ENCODE measurements around the gene GABPB1.

GABPB1 gene

DNA sequence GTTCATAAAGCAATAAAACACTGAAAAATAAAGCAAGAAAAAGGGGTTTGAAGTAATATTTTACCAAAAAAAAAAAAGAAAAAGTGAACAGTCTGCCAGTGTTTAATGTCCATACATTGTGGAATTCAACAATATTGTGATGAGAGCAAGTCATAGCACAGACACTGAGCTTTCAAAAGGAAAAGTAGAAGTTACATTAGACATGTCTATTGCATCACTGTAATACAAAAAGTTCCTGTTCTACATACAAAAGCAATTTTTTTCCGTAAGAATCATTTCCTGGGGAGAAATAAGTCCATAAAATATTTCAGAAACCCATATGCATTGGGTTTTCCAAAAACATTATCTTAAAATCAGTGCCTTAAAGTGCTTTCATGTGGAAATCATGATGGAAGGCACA lies 77.6 kb downstream of the GABPB1 start:
- no peak for DNase-seq (ENCODE audit: low spot score)

DNA sequence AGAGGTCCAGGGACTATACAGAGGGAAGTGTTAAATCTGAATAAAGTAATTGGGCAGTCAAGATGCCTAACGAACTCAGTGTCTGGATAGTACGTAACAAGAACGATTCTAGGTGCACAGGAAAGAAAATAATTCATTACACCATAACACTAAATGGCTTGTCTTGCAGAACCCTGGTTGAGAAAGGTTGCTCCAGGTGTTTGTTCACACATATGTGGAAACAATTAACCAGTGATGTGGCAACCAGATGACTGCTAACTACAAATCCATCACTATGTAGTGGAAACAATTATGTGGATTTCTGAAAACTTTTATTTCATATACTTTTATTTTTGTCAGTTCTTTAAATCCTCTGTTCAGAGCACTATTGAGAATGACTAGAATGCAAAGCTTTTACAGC lies 79.1 kb downstream of the GABPB1 start:
- no peak for DNase-seq (ENCODE audit: low spot score)

DNA sequence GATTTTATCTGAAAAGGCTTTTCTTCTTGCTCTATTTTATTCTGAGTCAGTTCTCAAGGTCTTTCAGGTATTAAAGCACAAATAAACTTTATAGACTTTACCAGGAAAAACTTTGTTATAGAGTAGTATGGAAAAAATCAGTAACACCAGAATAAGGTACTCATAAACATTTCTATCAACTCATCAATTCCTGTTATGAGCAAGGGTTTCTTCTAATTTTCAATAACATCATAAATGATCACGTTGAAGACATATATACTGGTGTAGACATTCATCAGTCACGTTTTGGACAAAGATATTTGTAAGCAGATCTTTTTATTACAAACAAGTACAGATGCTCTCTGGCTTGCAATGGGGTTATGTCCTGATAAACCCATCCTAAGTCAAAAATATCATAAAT lies 79.9 kb downstream of the GABPB1 start:
- no peak for DNase-seq (ENCODE audit: low spot score)

DNA sequence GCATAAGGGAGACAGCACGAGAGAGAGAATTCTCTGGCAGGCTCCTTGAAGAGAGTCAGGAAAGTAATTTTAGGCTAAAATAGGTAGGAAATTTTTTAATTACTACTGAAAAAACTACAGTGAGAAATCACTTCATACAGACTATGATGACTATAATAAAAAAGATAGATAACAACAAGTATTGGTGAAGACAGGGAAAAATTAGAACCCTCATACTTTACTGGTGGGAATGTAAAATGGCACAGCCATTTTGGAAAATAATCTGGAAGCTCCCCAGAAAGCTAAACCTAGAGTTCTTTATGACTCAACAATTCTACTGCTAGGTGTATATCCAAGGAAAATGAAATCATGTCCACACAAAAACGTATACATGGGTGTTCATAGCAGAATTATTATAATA lies 87.4 kb downstream of the GABPB1 start:
- DNase-seq (ENCODE audit: low spot score), result no peak

DNA sequence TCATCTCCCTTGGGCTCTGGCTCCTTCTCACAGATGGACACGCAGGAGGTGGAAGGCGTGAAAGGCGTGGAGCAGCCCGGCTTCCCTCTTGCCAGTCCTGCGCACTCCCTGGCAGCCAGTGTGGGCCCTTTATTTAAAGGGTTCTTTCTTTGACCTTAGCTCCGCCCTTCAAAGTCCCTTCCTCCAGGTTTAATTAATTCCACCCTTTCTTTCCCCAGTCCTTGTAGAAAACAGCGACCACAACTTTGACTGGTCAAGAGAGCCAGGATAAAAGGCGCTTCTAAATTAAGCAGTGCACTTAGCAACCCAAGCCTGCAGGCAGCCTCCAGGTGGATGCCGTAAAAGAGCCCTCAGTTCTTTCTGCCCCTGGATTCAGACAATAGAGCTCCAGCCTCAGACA lies 89.4 kb downstream of the GABPB1 start, which contains the start of gene HDC:
TSS of gene HDC (minus strand) at position 107 of the 400 bp plus-strand sequence. CDS start at position 4, 103 bp downstream.
- no peak for DNase-seq (ENCODE audit: low spot score)

DNA sequence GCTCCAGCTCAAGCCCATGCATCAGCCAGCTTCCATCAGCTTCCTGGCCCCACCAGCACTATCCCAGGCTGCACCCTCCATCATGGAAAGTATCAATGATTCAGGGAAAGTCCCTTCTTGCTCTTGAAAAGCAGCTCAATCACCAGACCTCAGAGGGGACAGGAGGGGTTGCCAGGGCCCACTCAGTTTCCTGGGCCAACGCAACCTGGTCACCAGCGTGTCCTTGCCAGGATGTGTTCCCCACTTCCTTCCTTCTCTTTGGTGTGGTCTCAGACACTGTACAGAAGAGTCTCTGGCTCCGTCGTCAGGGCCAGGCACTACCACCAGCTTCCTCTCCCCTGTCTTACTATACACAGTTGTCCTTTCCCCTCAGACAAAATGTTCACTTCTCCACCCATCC lies 92.5 kb downstream of the GABPB1 start:
- no peak for DNase-seq (ENCODE audit: low spot score)

DNA sequence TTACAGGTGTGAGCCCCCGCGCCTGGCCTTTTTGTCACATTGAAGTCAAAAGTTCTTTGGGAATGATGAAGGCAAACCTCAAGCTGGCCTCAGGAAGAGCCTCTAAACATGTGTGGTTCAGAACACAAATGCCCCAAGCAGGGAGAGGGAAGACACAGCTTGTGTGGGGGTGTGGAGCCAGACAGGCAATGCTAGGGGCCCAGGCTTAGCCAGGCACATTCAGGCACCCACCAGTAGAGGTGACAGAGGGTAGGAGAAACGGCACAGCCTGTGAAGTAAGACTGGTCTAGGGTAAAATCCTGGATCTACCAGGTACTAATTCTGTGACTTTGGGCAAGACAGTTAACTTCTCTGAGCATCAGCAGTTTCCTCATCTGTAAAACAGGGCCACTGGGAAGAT lies 93.0 kb downstream of the GABPB1 start:
- no peak for DNase-seq (ENCODE audit: low spot score)

DNA sequence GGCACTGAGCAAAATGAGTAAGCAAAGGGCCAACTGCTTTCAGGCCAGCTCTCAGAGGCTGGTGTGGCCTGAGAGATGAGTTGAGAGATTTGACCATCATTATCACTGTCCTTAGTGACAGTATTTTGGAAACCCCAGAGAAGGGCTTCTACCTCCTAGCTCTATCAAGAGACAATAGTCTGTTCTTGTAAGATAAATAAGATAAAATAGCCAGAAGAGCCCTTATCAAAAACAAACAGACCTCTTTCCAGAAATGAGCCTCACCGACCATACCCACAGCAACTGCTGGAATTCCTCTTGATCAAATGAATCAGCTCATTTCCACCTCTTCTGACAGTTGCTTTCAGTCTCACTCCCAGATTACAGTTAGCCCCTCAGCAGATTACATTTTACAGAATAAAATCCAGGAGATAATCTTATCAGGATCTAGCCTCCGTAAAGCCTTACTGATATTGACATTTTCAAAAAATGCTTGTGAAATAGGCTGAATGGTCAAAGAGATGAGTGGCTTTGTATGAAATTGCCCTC lies 94.0 kb downstream of the GABPB1 start:
- no peak for DNase-seq (ENCODE audit: low spot score)

DNA sequence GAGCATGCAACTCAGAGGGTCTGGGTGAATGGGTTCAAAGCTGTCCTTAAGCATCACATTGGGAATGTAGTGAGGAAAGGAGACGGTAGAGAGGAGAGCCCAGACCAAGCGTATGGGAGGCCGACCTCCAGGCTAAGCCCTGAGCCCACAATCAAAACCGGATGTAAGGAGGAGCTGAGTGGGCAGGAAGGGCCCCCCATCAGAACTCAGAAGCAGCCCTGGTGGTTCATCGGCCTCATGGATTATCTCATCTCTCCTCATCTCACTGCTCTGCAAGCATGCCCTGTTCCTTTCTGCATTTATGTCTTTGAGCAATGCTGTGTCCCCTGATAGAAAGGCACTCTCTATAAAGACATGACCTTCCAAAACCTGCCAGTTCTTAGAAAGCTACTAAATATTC lies 95.7 kb downstream of the GABPB1 start:
- DNase-seq (ENCODE audit: low spot score), result no peak

DNA sequence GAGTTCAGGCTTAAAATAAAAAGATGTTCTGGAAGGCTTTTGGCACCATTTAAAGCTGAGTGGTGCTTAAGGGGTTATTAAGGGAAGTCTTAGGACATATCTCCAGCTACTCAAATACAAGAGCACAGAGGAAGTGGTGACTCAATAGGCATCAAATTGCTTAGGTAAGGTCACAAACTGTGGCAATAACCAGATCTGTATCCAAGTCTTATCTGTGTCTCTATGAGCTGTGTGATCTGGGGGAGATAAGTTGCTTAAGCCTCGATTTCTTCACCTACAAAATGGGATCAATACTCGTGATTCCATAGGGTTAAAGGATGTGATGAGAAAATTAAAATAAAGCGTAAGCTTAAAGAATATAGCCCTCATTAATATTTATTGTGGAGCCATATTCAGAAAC lies 97.1 kb downstream of the GABPB1 start:
- DNase-seq (ENCODE audit: low spot score), result no peak

DNA sequence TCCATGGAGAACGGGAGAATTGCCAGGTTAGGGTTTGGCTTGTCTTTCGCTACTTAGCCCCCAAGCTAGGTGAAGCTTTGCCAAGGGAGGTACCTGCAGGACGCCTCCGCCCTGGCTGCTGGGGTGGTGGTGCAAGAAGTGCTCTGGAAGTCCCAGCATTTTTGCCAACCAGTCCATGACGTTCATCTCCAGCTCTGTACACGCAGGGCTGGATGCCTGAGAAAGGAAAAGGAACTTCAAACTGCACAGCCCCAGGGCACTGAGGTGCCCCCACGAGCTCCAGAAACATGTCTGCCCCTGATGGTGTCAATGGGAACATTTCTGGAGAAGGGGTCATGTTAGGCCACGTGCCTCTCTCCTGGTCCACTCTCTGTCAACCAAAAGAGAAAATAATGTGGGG lies 97.7 kb downstream of the GABPB1 start:
- no peak for DNase-seq (ENCODE audit: low spot score)

DNA sequence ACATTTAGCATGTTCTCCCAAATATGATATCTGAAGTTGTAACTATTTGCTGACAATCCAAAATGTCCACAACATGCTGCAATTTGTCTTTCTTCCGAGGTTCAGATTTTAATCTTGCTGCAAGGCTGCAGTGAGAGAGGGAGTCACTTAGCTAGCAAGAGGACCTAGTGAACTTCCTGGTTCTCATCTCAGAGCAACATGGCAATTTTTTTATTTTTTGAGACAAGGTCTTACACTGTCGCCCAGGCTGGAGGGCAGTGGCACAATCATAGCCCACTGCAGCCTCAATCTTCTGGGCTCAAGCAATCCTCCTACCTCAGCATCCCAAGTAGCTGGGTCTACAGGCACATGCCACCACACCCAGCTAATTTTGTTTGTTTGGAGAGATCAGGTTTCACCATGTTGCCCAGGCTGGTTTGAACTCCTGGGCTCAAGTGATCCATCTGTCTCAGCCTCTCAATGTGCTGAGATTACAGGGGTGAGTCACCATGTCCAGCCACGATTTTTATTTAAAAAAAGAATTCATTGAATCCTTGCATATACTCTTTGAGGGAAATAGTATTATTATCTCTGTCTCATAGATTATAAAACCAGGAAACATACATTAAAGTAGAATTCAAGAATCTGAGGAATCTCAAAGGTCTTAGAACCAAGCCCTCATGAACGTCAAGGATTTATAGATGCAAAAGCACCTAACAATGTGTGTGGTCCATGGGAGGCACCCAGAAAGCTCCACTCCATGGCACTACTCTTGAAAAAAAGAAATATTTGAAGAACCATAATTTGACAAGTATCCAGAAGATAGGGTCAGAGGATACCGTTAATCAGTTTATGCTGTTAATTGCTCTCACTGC lies 98.6 kb downstream of the GABPB1 start:
- DNase-seq (ENCODE audit: low spot score), result no peak

DNA sequence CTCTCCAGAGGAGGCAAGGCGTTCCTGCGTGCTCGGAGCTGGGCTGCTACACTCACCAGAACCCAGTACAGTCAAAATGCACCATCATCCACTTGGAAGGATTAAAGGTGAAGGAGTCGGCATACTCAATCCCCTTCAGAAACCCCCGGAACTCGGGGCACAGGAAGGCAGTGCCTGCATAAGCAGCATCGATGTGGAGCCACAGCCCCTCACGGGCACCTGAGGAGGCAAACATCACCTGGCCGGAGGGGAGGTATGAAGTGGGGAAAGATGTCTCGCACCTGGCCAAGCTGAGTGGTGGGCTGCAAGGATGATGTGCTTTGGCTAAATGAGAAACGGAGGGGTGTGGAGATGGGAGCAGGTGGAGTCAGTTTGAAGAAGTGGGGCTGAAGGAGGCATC lies 102.4 kb downstream of the GABPB1 start:
- DNase-seq (ENCODE audit: low spot score), result no peak

DNA sequence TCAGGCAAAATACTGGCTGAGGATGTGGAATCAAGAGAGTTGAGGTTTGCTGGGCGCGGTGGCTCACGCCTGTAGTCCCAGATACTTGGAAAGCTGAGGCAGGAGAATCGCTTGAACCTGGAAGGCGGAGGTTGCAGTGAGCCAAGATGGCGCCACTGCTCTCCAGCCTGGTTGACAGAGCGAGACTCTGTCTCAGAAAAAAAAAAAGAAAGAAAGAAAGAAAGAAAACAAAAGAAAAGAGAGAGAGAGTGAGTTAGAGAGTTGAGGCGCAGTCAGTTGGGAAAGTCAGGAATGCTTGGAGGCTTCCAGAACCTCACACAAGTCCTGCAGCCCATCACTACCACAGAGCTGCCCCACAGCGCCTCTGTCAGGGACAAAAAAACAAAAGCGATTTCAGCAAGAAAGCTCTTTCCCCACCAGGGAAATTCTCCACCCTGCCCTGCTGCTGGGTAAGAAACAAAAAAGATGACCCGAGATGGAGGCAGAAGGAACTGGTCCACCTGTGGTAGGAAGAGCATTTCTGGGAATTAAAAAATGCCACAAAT lies 103.3 kb downstream of the GABPB1 start:
- DNase-seq (ENCODE audit: low spot score), result no peak

DNA sequence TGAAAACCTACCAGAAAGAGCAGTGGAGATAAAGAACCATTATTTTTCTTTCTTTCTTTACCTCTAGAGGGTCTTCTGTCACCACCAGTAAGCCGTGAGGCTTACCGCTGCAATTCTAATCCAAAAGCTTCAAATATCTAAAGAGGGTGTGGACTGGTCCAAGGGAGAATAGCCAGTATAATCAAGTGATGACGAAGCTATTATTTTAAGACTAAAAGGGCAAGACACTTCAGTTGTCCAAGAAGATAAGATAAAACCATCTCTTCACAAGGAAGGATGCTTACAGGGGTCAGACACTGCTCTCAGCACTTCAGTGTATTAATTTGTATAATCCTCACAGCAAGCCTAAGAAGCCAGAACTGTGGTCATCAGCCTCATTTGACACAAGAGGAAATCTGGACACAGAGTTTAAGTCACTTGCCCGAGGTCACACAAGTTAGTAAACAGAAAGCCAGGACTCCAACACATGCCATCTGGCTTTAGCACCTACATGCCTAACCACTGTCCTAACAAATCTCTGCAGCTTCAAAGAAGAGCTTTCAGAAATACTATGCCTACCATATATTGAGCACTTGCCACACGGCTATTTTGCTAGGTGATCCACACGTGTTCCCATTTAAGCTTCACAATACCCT lies 104.1 kb downstream of the GABPB1 start:
- DNase-seq (ENCODE audit: low spot score), result no peak

DNA sequence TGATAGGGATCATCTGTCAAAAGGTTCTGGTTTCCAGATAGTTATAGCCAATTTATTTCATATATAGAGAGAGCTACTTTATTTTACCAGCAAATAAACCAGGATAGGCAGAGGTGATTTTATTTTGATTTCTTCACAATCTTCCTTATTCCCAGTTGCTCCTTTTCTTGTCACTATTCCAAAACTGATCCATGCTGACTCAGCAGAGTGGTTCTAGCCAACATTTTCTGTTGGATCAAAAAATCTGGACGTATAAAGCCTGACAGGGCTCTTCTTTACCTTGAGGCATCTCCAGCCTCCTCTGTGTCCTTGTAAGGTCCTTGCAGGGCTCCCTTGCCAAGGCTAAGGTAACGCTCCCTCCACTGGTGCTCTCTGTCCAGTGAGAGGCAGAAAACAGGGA lies 105.3 kb downstream of the GABPB1 start:
- no peak for DNase-seq (ENCODE audit: low spot score)

DNA sequence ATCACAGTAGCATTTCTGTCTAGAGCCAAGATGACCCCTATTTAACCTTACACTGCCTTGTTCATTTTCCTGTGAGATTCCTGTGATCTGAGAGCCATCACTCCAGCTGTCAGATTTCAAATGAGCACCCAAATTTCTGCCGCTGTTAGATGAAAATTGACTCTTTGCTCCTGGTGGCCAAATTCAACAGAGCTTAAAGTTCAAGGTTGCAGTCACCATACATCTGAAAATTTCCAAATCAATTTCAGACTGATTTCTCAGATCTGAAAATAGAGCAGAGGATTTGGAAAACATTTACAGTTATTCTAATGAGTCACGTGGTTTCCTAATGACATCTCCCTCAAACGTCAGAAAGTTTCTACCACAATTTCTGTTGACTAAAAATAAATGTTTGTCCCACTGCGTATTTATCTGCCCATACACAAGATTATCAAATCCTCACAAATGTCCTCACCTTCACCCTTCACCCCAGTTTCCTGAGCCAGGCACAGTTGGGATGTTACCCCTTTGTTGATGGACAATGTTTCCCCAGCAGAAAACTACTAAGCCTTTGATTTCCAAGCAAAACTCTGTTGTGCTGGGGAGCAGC lies 105.9 kb downstream of the GABPB1 start:
- no peak for DNase-seq (ENCODE audit: low spot score)

DNA sequence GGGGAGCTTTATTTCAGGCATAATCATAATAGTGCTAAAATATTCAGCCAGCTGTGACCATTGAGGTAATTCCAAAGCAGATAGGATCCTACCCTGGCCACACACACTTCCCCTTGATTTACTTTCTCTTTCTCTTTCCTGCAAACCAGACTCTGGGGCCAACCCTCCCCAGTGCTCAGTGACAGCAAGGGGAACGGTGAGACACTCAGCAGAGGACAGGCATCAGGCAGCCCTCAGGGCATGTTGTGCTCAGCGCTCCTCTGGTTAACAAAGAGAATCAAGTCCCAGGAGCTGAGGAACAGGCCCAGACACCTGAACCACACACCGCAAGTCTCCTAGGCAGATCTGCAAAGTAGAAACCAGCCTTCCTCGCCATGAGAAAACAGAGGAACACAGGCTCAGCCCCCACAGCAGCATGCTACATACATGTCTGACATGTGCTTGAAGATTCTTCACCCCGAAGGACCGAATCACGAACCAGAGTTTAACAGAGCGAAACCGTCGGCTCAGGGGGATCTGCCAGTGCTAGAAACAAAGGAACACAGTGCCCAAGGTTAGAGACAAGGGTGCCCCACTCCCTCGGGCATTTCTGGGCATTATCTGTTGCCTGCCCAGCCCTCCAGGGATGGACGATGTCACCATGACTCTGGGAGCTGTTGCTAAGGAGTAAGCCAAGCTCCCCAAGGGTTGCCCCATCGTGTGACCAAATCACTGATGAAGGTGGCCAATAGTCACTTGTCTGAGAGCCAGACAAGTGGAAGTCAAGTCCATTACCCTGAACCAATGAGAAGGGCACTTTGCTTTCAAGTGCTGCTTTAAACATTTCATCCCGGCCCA lies 107.0 kb downstream of the GABPB1 start:
- DNase-seq (ENCODE audit: low spot score), result peak; percentile 17

DNA sequence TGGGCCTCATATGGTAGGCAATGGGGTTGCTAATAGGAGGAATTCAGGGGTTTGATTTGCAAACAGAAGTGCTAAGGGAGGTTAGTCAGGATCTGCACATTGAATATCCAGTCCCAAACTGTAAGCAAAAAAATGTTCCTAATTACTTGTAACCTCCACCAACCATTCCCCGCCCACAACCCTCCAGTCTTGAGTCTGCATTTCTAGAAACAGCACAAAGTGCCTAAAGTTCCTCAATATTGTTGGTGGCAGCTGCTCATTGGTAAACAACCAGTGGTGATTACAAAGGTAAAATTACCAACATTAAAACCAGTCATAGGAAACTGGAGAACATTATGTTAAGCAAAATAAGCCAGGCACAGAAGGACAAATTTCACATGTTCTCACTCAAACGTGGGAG lies 108.4 kb downstream of the GABPB1 start:
- no peak for DNase-seq (ENCODE audit: low spot score)

DNA sequence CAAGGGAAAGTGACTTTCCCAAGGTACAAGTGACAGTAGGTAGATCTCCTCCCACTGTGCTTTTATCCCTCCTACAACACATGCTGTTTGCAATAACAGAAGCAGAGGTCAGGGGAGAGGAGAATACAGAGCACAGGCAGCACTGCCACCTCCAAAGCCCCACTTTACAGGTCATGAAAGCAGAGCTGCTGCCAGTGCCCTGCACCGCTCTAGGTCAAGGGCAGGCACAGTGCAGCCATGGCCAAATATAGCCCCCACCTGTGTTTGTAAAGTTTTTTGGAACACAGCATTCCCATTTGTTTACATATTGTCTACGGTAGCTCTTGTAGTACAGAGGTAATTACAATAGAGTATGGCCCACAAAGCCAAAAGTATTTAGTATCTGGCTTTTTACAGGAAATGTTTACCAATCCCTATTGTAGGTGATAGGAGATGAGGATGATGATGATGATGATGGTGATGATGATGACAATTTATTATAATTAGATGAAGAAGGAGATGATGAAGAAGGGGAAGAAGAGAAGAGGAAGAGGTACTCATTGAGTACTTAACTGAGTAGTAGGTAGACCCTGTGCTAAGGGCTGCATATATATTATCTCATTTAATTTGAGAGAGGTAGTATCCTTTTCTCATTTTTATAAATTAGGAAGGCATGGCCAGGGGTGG lies 109.9 kb downstream of the GABPB1 start:
- DNase-seq (ENCODE audit: low spot score), result no peak

DNA sequence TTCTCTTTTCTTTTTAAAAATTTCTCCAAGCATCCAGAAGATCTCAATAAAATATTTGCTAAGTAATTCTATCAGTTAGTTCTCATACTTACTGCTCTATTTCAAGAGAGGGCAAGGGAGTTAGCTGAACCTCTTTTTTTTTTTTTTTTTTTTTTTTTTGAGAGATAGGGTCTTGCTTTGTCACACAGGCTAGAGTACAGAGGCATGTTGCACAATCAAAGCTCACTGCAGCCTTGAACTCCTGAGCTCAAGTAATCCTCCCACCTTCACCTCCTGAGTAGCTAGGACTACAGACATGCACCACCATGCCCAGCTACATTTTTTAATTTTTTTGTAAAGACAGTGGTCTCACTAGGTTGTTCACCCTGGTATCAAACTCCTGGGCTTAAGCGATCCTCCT lies 110.8 kb downstream of the GABPB1 start:
- no peak for DNase-seq (ENCODE audit: low spot score)
